Measurements from ENCODE around the gene PSMD9. TPM values are rescaled to one million over a fixed set of nuclear protein-coding genes. Genes with fewer than 3 reads are reported as not detected.

The PSMD9 gene
- total and polyA plus RNA-seq, 2 experiments from 2014 or later = 32.7 to 36.3 TPM

DNA sequence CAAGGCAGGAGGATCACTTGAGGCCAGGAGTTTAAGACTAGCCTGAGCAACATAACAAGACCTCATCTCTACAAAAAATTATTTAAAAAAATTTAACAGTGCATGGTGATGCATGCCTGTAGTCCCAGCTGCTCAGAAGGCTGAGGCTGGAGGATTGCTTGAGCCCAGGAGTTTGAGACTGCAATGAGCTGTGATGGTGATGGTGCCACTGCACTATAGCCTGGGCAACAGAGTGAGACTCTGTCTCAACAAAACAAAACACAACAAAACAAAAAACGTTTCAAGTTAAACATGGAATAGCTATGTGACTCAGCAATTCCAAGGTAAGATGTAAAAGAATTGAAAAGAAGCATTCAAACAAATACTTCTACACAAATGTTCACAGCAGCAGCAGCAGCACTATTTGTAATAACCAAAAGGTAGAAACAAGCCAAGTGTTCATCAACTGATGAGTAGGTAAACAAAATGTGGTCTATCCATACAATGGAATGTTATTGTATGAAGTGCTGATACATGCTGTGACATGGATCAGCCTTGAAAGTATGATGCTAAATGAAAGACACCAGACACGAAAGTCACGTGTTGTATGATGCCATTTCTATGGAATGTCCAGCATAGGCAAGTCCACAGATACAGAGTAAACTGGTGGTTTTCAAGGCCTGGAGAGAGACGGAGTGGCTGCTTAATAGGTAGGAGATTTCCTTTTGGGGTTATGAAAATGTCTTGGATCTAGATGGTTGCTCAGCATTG is 61.2 kb downstream of the PSMD9 start:
- Histone ChIP-seq H3K4me2 (no peak overlapping the region), H3F3A (replicated peaks; ENCODE audit: low read depth) (no peaks in the 10 kb centered on the region), H3K4me3 (no peak overlapping the region), H4K20me1 (replicated peaks; ENCODE audit: insufficient read depth) (no peaks in the 10 kb centered on the region), H2AFZ (no peak overlapping the region), H3K36me3 (ENCODE audit: insufficient read depth) (no peaks in the 10 kb centered on the region), H3K79me2 (replicated peaks; ENCODE audit: insufficient read depth) (no peaks in the 10 kb centered on the region), H3K27me3 (ENCODE audit: insufficient read depth) (no peaks in the 10 kb centered on the region), H3K9me2 (ENCODE audit: insufficient read depth) (no peaks in the 10 kb centered on the region), H3K27ac (ENCODE audit: low read depth) (no peak overlapping the region), H3K4me1 (ENCODE audit: insufficient read depth) (peaks cover 11% of the 10 kb centered on the region)
- Mint-ChIP-seq H3K36me3 (ENCODE audit: low read depth) (no peaks in the 10 kb centered on the region; the same call in 2 of the 3 replicates), H3K9me3 (peaks cover 7% of the 10 kb centered on the region; the same call in 1 of the 3 replicates), H3K27me3 (ENCODE audit: insufficient read depth, low read depth, poor library complexity) (no peaks in the 10 kb centered on the region), H3K4me3 (no peak overlapping the region), H3K27ac (no peak overlapping the region), H3K4me1 (peaks cover 4% of the 10 kb centered on the region; the same call in 2 of the 3 replicates)
- DNase-seq (ENCODE audit: low spot score) = no peak
- ATAC-seq = no peak
- TF ChIP-seq POLR2AphosphoS5 (IDR thresholded peaks at IDR 0.05; ENCODE audit: low read depth) (no peak), EZH2 (IDR thresholded peaks at IDR 0.05; ENCODE audit: low read depth, unreplicated experiment) (no peak), CREB1 (CRISPR knock-in tag; IDR thresholded peaks at IDR 0.05; ENCODE audit: low read depth) (no peak), JUNB (IDR thresholded peaks at IDR 0.05; ENCODE audit: unreplicated experiment) (no peak), STAT1 (IDR thresholded peaks at IDR 0.05; ENCODE audit: unreplicated experiment) (no peak), NANOG (IDR thresholded peaks at IDR 0.05; ENCODE audit: borderline replicate concordance) (no peak), EZH2phosphoT487 (IDR thresholded peaks at IDR 0.05; ENCODE audit: unreplicated experiment) (no peak), ZNF114 (CRISPR knock-in tag; IDR thresholded peaks at IDR 0.05) (no peak), ZNF331 (CRISPR knock-in tag; IDR thresholded peaks at IDR 0.05; ENCODE audit: low read depth) (no peak)
- TF ChIP-seq, protein P1, sequence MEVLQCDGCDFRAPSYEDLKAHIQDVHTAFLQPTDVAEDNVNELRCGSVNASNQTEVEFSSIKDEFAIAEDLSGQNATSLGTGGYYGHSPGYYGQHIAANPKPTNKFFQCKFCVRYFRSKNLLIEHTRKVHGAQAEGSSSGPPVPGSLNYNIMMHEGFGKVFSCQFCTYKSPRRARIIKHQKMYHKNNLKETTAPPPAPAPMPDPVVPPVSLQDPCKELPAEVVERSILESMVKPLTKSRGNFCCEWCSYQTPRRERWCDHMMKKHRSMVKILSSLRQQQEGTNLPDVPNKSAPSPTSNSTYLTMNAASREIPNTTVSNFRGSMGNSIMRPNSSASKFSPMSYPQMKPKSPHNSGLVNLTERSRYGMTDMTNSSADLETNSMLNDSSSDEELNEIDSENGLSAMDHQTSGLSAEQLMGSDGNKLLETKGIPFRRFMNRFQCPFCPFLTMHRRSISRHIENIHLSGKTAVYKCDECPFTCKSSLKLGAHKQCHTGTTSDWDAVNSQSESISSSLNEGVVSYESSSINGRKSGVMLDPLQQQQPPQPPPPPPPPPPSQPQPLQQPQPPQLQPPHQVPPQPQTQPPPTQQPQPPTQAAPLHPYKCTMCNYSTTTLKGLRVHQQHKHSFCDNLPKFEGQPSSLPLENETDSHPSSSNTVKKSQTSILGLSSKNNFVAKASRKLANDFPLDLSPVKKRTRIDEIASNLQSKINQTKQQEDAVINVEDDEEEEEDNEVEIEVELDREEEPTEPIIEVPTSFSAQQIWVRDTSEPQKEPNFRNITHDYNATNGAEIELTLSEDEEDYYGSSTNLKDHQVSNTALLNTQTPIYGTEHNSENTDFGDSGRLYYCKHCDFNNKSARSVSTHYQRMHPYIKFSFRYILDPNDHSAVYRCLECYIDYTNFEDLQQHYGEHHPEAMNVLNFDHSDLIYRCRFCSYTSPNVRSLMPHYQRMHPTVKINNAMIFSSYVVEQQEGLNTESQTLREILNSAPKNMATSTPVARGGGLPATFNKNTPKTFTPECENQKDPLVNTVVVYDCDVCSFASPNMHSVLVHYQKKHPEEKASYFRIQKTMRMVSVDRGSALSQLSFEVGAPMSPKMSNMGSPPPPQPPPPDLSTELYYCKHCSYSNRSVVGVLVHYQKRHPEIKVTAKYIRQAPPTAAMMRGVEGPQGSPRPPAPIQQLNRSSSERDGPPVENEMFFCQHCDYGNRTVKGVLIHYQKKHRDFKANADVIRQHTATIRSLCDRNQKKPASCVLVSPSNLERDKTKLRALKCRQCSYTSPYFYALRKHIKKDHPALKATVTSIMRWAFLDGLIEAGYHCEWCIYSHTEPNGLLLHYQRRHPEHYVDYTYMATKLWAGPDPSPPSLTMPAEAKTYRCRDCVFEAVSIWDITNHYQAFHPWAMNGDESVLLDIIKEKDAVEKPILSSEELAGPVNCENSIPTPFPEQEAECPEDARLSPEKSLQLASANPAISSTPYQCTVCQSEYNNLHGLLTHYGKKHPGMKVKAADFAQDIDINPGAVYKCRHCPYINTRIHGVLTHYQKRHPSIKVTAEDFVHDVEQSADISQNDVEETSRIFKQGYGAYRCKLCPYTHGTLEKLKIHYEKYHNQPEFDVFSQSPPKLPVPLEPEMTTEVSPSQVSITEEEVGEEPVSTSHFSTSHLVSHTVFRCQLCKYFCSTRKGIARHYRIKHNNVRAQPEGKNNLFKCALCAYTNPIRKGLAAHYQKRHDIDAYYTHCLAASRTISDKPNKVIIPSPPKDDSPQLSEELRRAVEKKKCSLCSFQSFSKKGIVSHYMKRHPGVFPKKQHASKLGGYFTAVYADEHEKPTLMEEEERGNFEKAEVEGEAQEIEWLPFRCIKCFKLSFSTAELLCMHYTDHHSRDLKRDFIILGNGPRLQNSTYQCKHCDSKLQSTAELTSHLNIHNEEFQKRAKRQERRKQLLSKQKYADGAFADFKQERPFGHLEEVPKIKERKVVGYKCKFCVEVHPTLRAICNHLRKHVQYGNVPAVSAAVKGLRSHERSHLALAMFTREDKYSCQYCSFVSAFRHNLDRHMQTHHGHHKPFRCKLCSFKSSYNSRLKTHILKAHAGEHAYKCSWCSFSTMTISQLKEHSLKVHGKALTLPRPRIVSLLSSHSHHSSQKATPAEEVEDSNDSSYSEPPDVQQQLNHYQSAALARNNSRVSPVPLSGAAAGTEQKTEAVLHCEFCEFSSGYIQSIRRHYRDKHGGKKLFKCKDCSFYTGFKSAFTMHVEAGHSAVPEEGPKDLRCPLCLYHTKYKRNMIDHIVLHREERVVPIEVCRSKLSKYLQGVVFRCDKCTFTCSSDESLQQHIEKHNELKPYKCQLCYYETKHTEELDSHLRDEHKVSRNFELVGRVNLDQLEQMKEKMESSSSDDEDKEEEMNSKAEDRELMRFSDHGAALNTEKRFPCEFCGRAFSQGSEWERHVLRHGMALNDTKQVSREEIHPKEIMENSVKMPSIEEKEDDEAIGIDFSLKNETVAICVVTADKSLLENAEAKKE (CRISPR knock-in tag; IDR thresholded peaks at IDR 0.05) = no peak
- TF ChIP-seq, protein P2, sequence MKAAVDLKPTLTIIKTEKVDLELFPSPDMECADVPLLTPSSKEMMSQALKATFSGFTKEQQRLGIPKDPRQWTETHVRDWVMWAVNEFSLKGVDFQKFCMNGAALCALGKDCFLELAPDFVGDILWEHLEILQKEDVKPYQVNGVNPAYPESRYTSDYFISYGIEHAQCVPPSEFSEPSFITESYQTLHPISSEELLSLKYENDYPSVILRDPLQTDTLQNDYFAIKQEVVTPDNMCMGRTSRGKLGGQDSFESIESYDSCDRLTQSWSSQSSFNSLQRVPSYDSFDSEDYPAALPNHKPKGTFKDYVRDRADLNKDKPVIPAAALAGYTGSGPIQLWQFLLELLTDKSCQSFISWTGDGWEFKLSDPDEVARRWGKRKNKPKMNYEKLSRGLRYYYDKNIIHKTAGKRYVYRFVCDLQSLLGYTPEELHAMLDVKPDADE (IDR thresholded peaks at IDR 0.05) = no peak
- TF ChIP-seq, protein P3, sequence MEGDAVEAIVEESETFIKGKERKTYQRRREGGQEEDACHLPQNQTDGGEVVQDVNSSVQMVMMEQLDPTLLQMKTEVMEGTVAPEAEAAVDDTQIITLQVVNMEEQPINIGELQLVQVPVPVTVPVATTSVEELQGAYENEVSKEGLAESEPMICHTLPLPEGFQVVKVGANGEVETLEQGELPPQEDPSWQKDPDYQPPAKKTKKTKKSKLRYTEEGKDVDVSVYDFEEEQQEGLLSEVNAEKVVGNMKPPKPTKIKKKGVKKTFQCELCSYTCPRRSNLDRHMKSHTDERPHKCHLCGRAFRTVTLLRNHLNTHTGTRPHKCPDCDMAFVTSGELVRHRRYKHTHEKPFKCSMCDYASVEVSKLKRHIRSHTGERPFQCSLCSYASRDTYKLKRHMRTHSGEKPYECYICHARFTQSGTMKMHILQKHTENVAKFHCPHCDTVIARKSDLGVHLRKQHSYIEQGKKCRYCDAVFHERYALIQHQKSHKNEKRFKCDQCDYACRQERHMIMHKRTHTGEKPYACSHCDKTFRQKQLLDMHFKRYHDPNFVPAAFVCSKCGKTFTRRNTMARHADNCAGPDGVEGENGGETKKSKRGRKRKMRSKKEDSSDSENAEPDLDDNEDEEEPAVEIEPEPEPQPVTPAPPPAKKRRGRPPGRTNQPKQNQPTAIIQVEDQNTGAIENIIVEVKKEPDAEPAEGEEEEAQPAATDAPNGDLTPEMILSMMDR (conservative IDR thresholded peaks at IDR 0.05; ENCODE audit: low read depth in 2 of 2) = no peak
- TF ChIP-seq, protein P4, sequence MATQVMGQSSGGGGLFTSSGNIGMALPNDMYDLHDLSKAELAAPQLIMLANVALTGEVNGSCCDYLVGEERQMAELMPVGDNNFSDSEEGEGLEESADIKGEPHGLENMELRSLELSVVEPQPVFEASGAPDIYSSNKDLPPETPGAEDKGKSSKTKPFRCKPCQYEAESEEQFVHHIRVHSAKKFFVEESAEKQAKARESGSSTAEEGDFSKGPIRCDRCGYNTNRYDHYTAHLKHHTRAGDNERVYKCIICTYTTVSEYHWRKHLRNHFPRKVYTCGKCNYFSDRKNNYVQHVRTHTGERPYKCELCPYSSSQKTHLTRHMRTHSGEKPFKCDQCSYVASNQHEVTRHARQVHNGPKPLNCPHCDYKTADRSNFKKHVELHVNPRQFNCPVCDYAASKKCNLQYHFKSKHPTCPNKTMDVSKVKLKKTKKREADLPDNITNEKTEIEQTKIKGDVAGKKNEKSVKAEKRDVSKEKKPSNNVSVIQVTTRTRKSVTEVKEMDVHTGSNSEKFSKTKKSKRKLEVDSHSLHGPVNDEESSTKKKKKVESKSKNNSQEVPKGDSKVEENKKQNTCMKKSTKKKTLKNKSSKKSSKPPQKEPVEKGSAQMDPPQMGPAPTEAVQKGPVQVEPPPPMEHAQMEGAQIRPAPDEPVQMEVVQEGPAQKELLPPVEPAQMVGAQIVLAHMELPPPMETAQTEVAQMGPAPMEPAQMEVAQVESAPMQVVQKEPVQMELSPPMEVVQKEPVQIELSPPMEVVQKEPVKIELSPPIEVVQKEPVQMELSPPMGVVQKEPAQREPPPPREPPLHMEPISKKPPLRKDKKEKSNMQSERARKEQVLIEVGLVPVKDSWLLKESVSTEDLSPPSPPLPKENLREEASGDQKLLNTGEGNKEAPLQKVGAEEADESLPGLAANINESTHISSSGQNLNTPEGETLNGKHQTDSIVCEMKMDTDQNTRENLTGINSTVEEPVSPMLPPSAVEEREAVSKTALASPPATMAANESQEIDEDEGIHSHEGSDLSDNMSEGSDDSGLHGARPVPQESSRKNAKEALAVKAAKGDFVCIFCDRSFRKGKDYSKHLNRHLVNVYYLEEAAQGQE (IDR thresholded peaks at IDR 0.05; ENCODE audit: unreplicated experiment) = no peak

Measured in GM23338 (cell line).